Measurements from ENCODE around the gene MTIF3.

GRCh38 chr13:27442071-27442647, 8.2 kb downstream of the MTIF3 start:
- TF ChIP-seq CTCF (IDR thresholded peaks at IDR 0.05) (no peak), TCF7L2 (IDR thresholded peaks at IDR 0.05; ENCODE audit: low read depth, low read length) (no peak), POLR2AphosphoS5 (IDR thresholded peaks at IDR 0.05; ENCODE audit: low read depth, low read length) (no peak), REST (IDR thresholded peaks at IDR 0.05; ENCODE audit: insufficient read depth in 1 of 2, low read depth in 2 of 2, low read length in 1 of 2) (no peak), SIN3A (IDR thresholded peaks at IDR 0.05; ENCODE audit: borderline replicate concordance, insufficient read depth, low read depth, low read length) (no peak)

All from Panc1 (cell line).